GM21717 (cell line): ENCODE measurements around the gene RPL39L.
"Not testable (repeated sequence)": the region's sequence is repeated elsewhere in the genome, so short reads cannot be mapped to it uniquely, and the experiment has no call there.

Experiments
- ATAC-seq: cut with Tn5 transposase; IDR thresholded peaks from one replicate; pipeline ENCODE4 v1.9.1; 2021; ENCODE audit warnings: mild to moderate bottlenecking, moderate library complexity; ENCODE audit not compliant: unreplicated experiment

The RPL39L gene

DNA sequence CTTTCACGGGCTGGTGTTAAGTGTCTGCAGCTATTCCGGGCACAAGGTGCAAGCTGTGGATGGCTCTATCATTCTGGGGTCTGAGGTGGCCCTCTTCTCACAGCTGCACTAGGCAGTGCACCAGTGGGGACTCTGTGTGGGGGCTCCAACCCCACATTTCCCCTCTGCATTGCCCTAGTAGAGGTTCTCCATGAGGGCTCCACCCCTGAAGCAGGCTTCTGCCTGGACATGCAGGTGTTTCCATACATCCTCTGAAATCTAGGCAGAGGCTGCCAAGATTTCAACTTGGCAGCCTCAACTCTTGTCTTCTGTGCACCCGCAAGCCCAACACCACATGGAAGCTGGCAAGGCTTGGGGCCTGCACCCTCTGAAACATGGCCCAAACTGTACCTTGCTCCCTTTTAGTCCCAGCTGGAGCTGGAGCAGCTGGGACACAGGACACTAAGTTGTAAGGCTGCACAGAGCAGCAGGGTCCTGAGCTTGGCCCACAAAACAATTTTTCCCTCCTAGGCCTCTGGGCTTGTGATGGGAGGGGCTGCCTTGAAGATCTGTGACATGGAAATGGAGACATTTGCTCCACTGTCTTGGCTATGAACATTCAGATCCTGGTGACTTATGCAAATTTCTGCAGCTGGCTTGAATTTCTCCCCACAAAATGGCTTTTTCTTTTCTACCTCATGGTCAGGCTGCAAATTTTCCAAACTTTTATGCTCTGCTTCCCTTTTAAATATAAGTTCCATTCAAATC lies 6.0 kb upstream of the RPL39L start:
- ATAC-seq: no peak

DNA sequence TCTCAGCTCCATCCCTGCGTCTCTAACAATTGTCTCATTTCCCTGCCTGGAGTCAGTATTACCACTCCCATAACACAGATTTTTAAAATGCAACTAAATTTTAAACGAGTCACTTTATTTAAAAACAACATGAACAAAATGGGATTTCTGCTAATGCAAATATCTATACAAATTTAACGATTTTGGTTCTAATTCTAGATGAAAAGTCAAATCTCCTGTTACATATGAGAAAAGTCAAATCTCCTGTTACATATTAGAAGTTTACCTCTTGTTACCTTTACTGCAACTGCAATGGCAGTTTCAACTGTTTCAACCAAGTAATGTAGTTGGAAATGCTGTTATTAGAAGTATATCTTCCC lies 578 bp upstream of the RPL39L start:
- no peak for ATAC-seq

DNA sequence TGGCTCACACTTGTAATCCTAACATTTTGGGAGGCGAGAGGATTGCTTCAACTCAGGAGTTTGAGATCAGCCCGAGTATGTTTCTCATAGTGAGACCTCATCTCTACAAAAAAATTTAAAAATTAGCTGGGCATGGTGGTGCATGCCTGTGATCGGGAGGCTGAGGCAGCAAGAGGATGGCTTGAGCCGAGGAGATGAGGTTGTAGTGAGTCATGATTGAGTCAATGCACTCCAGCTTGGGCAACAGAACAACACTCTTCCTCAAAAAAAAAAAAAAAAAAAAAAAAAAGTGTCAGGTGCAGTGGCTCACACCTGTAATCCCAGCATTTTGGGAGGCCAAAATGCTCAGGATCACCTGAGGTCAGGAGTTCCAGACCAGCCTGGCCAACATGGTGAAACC lies 2.4 kb downstream of the RPL39L start:
- no peak for ATAC-seq

DNA sequence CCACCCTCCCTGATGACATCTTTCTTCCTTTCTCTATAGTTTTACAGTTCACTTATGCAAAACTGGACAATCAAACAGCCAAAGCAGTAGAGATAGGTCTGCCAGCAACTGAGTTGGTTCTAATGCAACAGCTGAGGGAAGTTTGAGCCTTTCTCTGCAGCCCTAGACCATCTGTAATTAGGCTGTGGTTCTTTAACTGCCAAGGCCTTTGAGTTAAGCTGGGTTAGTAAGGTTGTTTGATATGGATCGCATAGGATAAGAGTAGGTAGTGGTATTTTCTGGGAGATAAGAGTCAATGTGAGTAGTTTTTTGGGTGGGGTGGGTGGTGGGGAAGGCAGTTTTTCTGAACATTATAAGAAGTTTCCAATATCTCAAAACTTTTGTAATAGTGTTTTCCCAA lies 3.0 kb downstream of the RPL39L start:
- no peak for ATAC-seq

DNA sequence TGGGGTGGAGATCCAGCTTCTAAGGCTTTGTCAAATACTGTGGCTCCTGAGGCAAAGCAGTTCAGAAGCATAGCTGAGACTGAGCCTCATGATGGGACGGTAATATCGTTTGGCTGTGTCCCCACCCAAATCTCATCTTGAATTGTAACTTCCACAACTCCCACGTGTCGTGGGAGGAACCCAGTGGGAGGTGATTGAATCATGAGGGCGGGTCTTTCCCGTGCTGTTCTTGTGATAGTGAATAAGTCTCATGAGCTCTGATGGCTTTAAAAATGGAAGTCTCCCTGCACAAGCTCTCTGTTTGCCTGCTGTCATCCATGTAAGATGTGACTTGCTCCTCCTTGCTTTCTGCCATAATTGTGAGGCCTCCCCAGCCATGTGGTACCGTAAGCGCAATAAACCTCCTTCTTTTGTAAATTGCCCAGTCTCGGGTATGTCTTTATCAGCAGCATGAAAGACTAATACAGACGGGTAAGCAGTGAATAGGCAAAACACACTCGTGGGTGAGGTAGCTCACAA lies 4.1 kb downstream of the RPL39L start:
- ATAC-seq: not testable (repeated sequence)

DNA sequence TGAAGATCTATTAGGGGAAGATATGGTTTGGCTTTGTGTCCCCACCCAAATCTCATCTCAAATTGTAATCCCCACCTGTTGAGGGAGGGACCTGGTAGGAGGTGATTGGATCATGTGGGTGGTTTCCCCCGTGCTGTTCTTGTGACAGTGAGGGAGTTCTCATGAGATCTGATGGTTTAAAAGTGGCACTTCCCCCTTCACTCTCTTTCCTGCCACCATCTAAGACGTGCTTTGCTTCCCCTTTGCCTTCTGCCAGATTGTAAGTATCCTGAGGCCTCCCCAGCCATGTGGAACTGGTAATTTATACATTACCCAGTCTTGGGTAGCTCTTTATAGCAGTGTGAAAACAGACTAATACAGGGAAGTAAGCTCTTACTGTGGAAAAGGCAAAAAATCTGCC lies 6.1 kb downstream of the RPL39L start:
- ATAC-seq: not testable (repeated sequence)

DNA sequence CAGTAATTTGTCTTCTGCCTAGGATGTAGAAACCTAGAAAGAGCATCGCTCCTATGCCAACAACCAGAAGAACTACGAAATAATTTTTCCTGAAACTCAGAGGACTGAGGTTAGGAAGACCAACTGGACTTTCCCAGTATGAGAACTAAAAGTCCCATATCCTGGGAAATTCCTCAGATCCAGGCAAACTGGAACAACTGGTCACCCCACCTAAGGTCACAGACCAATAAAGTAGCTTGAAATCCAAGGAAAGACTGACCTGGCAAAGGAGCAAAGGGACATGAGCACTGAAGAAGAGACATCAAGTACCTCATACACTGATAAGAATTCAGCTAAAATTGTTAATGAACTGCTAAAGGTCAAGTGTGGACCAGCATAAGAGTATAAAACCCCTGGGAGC lies 6.6 kb downstream of the RPL39L start:
- no peak for ATAC-seq

DNA sequence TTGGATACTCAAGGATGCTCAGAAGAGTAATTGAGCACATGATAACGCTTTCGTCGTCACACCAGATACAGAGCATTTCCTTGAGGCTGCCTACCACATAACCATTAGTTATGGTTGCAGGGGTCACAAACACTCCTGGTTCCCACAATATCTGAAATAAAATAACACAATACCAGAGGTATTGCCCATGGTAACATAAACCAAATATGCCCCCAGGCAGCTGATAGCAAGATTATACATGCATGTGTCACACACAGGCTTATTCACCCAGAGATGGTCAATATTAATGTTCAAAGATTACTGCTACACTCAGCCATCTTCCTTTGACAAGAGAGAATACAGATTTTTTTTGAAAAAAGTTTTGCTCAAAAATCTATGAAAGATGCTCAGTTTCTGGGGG lies 7.3 kb downstream of the RPL39L start:
- ATAC-seq: no peak

DNA sequence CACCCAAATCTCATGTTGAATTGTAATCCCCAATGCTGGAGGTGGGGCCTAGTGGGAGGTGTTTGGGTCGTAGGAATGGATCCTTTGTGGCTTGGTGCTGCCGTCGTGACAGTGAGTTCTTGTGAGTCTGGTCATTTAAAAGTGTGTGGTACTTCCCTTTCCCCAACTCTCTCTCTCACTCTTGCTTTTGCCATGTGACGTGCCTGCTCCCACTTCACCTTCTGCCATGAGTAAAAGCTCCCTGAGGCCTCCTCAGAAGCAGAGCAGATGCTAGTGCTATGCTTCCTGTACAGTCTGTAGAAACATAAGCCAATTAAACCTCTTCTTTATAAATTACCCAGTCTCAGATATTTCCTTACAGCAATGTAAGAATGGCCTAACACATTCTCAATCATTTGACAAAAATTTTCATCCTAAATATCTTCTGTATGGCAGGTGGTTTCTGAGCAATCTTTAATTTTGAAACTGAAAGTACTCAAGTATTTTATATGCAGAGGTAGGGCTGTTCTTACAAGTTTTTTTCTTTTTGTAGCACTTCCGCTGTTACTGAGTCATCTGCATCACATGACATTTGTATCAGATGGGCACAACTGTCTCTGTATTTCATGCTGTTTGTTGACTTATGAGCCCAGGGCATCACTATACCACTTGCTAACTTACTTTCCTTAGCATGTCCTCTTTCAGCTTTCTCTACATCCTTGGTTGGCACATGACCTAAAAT lies 8.8 kb downstream of the RPL39L start:
- peak; percentile 78 for ATAC-seq

DNA sequence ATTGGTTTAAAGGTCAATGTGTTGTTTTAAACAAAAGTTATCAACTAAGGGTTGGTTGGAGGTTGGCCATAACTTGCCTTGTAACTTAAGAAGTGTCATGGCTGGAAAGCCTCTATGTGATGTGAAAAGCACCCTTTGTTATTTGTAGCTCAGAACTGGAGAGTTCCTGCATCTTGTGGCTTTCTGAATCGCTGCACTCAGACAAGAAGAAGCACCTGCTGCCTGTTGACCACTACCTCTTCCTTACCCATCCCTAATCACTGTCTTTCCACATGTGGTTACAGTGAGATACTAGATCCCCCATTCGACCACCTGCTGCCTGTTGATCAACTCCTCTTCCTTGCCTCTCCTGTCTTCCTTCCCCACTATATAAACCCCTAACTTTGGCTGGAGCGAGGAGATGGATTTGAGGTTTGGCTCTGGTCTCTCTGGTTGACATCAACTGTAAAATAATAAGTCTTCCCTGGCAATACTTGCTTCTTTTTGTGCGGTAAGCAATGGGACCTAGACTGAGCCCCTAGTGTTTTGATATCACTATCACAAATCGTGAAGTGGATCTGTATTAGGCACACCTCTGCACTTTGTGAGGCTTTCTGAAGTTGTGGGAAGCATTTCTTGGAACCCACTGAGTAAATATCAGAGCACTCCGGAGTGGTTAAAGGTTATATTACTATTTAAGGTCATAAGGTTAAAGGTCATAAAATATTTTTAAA lies 13.8 kb downstream of the RPL39L start:
- peak; percentile 90 for ATAC-seq

DNA sequence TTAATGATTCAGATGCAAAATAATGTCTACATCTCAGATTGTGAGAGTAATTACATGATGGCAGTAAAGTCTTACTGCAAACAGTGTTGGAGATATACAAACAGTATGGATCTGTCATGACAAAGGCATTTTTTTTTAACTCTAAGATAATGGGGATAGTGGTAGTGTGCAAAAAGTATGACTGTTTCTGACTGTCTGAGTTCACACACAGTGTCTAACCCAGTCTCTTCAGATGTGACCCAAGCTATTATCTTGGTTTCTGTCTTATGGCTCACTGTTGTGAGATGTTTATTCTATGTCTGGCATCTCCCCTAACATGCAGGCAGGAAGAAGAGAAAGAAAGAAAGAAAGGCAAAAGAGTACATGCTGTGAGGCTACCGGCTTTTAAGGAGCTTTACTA lies 17.0 kb downstream of the RPL39L start:
- ATAC-seq: no peak

DNA sequence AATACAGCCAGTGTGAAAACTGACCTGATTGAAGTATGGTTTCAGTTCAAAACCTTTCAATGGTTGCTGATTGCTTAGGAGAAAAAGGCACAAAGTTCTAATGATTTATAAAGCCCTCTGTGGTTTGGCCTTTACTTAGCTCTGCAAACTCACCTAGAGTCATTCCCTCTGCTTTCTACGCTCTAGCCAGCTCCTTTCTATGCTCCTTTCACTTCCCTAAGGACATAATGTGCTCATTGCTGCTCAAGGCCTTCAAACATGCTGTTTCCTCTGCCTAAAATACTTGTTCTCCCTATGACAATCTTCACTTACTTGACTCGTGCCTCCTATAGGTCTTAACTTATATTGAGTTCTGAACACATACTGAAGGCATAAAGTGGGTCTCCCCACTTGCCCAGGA lies 19.0 kb downstream of the RPL39L start:
- ATAC-seq: peak; percentile 65

DNA sequence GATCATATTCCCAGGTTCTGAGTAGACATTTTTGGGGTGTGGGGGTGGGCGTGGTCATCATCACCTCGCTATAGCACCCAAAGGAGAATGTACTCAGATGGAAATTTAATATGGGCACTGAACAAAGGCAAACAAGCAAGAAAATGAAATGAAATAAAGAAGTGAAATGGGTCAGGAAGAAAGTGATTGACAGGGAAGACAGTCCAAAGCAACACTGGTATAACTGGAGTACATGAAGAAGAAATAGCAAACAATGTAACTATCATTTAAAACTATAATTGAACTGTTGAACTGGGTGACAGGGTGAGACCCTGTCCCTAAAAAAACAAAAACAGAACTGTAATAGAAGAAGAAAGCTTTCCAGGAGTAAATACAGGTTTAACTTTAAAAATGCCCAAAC lies 24.8 kb downstream of the RPL39L start:
- ATAC-seq: no peak

DNA sequence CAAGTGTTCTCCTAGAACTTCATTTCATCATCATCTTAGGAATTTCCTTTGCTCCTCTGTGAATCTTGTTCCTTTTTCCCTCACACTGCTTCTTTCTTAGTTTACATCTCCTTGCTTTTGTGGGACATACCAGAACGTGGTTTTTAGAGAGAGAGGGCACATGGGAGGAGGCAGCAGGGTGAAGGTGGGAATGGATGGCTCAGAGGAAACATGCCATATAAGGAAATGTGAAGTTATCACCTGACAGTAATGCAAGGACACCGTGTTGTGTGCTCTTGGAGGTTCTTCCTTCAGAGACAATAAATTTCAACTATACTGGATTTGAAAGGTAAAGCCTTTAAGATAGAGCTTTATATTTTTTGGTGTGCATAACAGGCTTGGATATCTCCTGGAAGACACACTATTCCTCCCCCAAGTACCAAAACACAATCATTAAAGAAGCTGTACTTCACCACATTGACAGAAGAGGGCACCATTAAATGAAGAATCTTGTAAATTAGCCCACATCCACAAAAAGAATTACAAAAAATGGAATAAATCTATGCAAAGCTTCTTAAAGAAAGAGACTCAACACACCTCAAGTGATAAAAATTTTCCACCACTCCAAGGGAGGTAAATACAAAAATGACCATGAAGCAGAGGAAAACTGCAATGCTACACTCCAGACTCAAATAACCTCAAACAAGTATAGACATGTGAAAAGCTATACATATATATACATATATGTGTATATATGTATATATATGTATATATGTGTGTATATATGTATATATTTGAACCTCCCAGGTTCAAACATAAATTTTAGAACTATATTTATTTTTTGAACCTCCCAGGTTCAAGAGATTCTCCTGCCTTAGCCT lies 26.1 kb downstream of the RPL39L start:
- ATAC-seq: no peak

DNA sequence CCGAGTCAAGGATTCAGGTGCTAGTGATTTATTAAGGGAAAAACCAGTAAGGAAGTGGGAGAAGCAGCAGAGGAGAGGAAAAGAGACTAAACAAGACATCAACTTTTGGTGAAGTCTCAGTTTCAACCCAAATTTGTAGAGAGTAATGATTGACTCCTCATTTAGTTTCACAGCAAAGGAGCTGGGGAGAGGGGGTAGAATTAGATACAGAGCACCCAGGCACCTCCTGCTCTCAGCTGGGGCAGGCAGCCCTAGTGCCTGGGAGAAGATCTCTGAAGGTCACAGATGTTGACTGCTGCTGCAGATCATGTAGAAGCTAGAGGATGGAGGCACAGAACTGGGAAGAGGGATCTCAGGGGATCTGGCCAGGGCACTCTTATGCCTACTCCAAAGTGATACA lies 29.1 kb downstream of the RPL39L start:
- no peak for ATAC-seq

DNA sequence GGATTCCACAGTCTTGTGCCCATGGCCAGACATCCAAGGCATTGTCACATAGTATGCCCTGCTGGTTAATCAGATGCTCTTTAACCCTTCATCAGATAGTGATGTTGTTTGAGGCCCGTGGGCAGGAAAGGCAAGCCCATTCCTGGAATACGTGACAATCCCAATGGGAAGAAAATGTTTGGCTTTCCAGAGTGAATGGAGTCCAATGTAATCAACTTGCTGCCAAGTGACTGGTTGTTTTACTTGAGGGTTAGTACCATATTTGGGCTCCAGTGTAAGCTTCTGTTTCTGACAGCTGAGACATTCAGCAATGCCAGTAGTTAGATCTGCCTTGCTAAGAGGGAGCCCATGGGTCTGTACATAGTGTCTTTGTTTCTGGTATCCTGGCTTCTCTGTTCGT lies 31.3 kb downstream of the RPL39L start:
- no peak for ATAC-seq

DNA sequence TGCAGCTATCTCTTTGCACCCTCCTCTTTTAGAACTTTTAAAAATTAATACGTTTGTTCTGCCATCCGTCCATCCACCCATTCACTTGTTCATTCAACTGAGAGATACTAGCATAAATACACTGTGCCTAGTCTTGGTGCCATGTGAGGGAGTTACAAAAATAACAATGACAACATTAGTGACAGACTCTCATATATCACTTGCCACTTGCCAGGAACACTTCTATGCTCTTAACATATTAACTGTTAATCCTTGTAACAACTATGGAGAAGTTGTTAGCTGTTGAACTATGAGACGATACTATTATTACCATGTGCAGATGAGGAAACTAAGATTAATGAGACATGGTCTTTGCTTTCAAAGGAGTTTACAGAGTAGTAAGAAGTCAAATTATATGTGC lies 33.6 kb downstream of the RPL39L start:
- ATAC-seq: no peak

DNA sequence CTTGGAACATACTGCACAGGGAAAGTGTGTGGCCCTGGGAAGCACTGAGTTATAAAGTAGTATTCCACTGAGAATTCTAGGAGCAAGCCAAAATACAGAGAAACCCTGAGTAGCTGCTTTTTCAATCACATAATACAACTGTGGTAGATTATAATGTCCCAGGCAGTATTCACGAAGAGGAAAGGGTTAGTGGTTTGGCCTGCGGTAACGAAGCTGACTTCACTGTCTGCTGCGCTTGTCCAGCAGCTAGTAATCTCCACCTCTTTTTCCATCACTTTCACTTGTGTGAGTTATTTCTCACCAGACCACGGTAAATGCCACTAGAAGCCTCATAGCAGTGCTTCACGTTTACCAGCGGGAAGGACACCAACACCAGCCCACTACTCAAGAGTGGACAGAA lies 34.4 kb downstream of the RPL39L start:
- ATAC-seq: no peak

DNA sequence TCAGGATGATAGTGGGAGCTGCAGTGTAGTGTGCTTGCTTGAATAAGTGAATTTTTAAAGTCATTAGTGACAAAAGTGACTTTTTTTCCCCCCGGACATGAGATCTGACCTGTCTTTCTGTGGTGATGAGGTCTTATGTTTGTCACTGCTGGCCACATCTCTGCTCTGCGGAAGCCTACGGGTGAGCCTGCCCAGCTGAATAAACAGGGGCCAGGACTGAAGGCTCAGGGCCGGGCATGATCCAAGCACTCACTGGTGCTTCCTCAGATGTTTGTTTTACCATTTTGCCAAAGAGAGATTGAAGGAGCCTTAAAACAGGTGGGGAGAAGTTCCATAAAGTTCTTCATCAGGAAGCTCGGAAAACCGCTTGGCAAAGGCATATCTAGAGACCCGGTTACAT lies 35.0 kb downstream of the RPL39L start:
- no peak for ATAC-seq

DNA sequence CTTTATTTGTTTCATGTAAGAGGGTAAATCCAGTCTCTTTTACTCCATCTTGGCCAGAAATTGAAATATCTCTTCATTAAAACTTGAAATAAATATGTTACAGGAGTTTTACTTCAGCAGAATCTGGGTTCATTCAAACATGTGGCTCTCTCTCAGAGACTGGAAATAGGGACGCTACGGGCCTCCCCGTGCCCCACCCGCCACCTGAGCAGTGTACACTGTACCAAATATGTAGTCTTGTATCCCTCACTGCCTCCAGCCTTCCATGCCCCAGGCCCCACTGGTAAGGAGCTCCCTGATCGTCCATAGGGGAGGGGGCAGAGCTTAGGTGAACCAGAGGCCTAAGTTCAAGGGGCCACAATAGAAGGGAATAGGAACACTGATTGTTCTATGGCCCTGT lies 36.0 kb downstream of the RPL39L start:
- no peak for ATAC-seq

DNA sequence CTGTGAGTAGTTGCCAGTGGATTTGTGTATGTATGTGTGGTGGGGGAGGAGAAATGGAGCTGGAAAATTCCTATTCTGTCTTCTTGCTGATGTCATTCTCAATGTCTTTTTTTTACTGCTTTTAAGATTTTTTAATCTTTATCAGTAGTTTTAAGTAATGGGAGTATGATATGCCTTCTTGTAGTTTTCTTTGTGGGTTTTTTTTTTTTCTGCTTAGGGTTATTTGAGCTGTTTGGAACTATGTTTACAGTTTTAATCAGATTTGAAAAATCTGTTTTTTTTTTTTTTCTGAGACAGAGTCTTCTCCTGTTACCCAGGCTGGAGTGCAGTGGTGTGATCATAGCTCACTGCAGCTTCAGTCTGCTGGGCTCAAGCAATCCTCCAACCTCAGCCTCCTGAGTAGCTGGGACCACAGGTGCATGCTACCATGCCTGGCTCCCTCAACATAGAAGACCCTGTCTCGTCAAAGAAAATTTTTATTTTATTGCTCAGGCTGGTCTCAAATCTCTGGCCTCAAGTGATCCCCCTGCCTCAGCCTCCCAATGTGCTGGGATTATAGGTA lies 37.1 kb downstream of the RPL39L start:
- no peak for ATAC-seq
